Colonic mucosa (tissue), 4 donors: ENCODE data around the gene ALDH3B2. TPM values are rescaled to one million over a fixed set of nuclear protein-coding genes. Genes with fewer than 3 reads are reported as not detected.
"Not testable (repeated sequence)": the region's sequence is repeated elsewhere in the genome, so short reads cannot be mapped to it uniquely, and the experiment has no call there.

Experiments used
- DNase-seq: peaks from one replicate; pipeline ENCODE4 v3.0.0-alpha.2; 2020
- H3K27ac ChIP-seq: fragments of 200-600 bp; one replicate; pipeline ENCODE4 v1.8.0; 2021
- H3K27me3 ChIP-seq: fragments of 200-600 bp; one replicate; pipeline ENCODE4 v1.8.0; 2021
- H3K36me3 ChIP-seq: fragments of 200-600 bp; one replicate; pipeline ENCODE4 v1.8.0; 2021
- H3K4me1 ChIP-seq: fragments of 200-600 bp; one replicate; pipeline ENCODE4 v1.8.0; 2021; ENCODE audit warnings: mild to moderate bottlenecking
- H3K4me3 ChIP-seq: fragments of 200-600 bp; one replicate; pipeline ENCODE4 v1.8.0; 2021
- H3K9ac ChIP-seq, 2 donors: one replicate each; pipeline ENCODE4 v1.7.0; 2013; ENCODE audit warnings: control low read depth in 2 of 2, low read depth in 2 of 2, low read length in 2 of 2
- H3K9me3 ChIP-seq: fragments of 200-600 bp; one replicate; pipeline ENCODE4 v1.8.0; 2021
- CTCF ChIP-seq: fragments of 200-600 bp; IDR thresholded peaks from one replicate; pipeline ENCODE4 v1.8.0; 2022; ENCODE audit warnings: antibody characterized with exemption, mild to moderate bottlenecking
- intact Hi-C: fragments of 100-400 bp; cut with DNase I; formaldehyde crosslinking; loops from one replicate; pipeline ENCODE4 v1.14.1; 2022
- total RNA-seq, 2 donors: library from RNA; stranded (reverse); fragmentation: NEBNext Ultra II Directional in 1 of 2; extraction: Animal tissue kit (Norgen Biotek cat#: 25700) in 1 of 2; gene quantifications; one replicate each; pipeline ENCODE4 v1.2.1, GENCODE V29; 2021
- donor health status: healthy.
- donor health status: DM: no; HTN: no; CAD: no.
- donor health status: DM: no; HTN: no; CAD: no.

Gene ALDH3B2
- total RNA-seq, 2 donors from 2014 or later = 0.08 to 0.89 TPM

GRCh38 chr11:67659651-67660165, 14.7 kb downstream of the ALDH3B2 start:
- H3K4me1 ChIP-seq, H3K27me3 ChIP-seq, H3K36me3 ChIP-seq, H3K4me3 ChIP-seq, H3K9me3 ChIP-seq, H3K9ac ChIP-seq, DNase-seq, H3K27ac ChIP-seq: not testable (repeated sequence)
- peak; percentile 10 for TF ChIP-seq CTCF
- intact Hi-C loops = loop anchor here (5.0 kb wide), 1 partner anchor 32 kb away; the partner anchor contains the start of gene NUDT8

- Histone ChIP-seq H3K4me1 (no peaks in the 10 kb centered on the region), H3K9ac (no peak overlapping the region), H3K4me3 (no peak overlapping the region), H3K9me3 (no peaks in the 10 kb centered on the region), H3K36me3 (no peaks in the 10 kb centered on the region), H3K27ac (no peak overlapping the region), H3K27me3 (no peaks in the 10 kb centered on the region)
- intact Hi-C loops = no loop called here
- TF ChIP-seq CTCF = no peak
- no peak for DNase-seq
These were observed 17.1 kb downstream of the ALDH3B2 start for GRCh38 chr11:67657300-67657699.

GRCh38 chr11:67656278-67656922, 18.0 kb downstream of the ALDH3B2 start:
- no peak overlapping the region for H3K9ac ChIP-seq
- no peaks in the 10 kb centered on the region for H3K4me1 ChIP-seq
- DNase-seq = no peak
- no peaks in the 10 kb centered on the region for H3K9me3 ChIP-seq
- no peaks in the 10 kb centered on the region for H3K36me3 ChIP-seq
- intact Hi-C loops = no loop called here
- no peak overlapping the region for H3K27ac ChIP-seq
- no peaks in the 10 kb centered on the region for H3K27me3 ChIP-seq
- no peak overlapping the region for H3K4me3 ChIP-seq
- no peak for TF ChIP-seq CTCF

GRCh38 chr11:67654225-67654624, 20.2 kb downstream of the ALDH3B2 start:
- intact Hi-C loops = no loop called here

More at GRCh38 chr11:67654225-67654624, 20.2 kb downstream of the ALDH3B2 start:
- no peak overlapping the region for H3K27ac ChIP-seq
- no peaks in the 10 kb centered on the region for H3K9me3 ChIP-seq
- DNase-seq = no peak
- no peak overlapping the region for H3K9ac ChIP-seq
- H3K36me3 ChIP-seq = no peaks in the 10 kb centered on the region
- no peak for TF ChIP-seq CTCF
- H3K4me3 ChIP-seq = no peak overlapping the region
- no peaks in the 10 kb centered on the region for H3K4me1 ChIP-seq
- H3K27me3 ChIP-seq = no peaks in the 10 kb centered on the region
